GM12801 (cell line): ENCODE results near the gene RGS3.

ENCODE experiments used
- CTCF ChIP-seq: IDR thresholded peaks from one replicate; pipeline ENCODE4 v1.5.1; 2011; ENCODE audit warnings: control low read depth; ENCODE audit not compliant: insufficient read length; ENCODE audit errors: extremely low read depth

The RGS3 gene

GRCh38 chr9:113584428-113585084 lies 121.0 kb downstream of the RGS3 start:
- TF ChIP-seq CTCF, result no peak

GRCh38 chr9:113585085-113585442 lies 121.5 kb downstream of the RGS3 start:
- no peak for TF ChIP-seq CTCF

GRCh38 chr9:113585555-113585954 lies 122.0 kb downstream of the RGS3 start:
- no peak for TF ChIP-seq CTCF

GRCh38 chr9:113587471-113588031 lies 124.0 kb downstream of the RGS3 start:
- no peak for TF ChIP-seq CTCF

GRCh38 chr9:113588242-113588810 lies 124.8 kb downstream of the RGS3 start:
- TF ChIP-seq CTCF, result no peak

GRCh38 chr9:113588936-113589335 lies 125.4 kb downstream of the RGS3 start:
- no peak for TF ChIP-seq CTCF

- TF ChIP-seq CTCF, result no peak
These were observed 125.9 kb downstream of the RGS3 start for GRCh38 chr9:113589407-113589806.
